ENCODE data around the gene CEP57L1. TPM values are rescaled to one million over a fixed set of nuclear protein-coding genes. Genes with fewer than 3 reads are reported as not detected.
A peak's percentile ranks its signal among the peaks of the same experiment; 100 is the strongest.

The CEP57L1 gene
- total RNA-seq = 11.5 TPM

DNA sequence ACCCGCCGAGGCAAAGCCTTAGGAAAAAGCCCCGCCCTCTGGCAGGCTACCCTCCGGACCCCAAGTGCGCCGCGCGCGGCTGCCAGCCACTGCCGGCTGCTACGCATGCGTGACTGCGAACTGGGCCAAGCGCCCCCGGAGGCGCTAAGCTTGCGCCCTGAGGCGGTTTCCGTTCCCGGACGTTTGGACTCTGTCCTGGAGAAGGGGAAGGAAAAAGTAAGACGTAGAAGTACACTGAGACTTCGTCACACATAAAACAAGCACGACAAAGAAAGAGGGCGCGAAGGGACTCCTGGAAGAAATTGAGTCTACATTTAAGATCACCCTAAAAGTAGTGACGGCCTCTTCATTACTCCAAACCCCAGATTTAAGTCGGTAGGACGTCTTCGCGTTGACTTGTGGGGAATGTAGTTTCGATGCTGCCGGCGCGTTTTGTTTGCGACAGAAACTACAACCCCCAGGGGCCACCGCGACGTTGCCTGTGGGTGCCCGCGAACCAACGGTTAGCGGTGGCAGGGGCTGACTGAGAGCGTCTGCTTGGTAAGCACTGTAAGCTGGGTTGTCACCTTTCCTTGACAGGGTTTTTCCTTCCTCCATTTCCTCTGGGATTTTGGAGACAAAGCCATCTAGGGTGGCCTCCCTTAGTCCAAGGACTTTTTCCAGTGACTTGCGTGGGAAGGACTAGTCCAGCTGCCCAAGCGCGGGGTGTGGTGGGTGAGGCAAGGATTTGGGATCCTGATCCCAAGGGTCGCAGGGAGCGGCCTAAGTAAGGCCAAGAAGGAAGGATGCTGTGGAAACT lies at the start of gene CEP57L1:
TSS of gene CEP57L1 (plus strand) at position 472 of the 799 bp plus-strand sequence. CDS start 49,715 bp downstream, outside the sequence.
- peak; percentile 97 for DNase-seq (ENCODE audit: low spot score)

DNA sequence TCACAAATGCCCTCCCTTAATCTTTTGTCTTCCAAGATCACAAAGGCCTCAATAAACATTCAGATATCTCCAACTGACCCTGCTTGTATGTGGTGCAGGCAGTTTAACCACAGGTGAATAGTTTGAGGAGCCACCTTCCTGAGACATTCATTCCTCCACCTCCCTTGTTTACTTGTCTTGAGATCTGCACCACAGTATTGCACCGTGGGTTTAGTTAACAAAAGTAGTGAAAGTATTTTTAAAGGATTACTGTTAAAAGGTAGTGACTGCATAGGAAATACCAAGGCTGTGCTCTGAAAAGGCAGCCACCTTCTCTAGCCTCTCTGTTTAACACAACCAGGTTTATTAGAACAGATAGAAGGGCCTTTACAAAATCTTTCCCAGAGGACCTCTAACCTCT lies 47.1 kb upstream of the CEP57L1 start:
- DNase-seq (ENCODE audit: low spot score) = no peak

DNA sequence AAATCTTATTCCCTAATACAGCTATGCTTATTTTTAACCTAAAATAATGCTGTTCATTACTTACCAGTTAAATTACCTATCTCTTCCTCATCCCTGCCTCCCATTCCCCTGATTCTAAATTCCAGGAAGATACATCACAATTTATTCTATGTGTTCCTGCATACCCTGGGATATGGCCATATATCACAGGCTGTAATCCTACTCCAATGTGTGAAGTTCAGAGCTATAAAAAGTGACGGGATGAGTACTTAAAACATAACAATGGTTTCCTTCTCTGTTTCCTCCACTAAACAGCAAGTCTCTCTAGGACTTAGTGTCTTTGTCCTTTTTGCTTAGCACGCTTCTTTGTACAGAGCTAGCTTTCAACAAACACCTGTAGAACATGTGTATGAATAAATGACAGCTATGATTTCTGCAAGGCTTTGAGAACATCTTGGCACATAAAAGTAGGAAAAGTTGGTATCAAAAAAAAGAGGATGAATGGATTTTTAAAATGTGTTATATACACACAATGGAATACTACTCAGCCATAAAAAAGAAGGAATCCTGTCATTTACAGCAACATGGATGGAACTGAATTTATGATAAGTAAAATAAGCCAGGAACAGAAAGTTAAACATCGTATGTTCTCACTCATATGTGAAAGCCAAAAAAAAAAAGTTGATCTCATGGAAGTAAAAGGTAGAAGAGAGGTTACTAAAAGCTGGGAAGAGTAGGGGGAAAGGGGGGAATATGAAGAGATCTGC lies 46.5 kb upstream of the CEP57L1 start:
- DNase-seq (ENCODE audit: low spot score) = no peak

DNA sequence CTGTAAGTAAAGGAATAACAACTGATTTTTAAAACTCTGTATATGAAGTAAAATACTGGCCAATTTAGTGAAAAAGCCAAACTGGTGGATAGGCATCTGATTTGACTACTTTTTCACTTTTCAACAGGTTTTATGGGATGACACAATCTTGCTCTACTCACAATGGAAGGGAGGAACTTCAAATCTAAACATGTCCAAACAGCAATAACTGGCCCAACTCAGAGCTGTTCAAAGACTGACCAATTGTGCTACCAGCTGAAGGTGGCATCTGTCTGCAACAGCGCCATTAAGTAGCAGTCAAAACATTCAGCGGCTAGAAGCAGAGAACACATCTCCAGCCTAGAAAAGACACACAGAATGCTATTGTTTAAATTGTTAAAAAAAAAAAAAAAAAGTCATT lies 45.3 kb upstream of the CEP57L1 start:
- no peak for DNase-seq (ENCODE audit: low spot score)

DNA sequence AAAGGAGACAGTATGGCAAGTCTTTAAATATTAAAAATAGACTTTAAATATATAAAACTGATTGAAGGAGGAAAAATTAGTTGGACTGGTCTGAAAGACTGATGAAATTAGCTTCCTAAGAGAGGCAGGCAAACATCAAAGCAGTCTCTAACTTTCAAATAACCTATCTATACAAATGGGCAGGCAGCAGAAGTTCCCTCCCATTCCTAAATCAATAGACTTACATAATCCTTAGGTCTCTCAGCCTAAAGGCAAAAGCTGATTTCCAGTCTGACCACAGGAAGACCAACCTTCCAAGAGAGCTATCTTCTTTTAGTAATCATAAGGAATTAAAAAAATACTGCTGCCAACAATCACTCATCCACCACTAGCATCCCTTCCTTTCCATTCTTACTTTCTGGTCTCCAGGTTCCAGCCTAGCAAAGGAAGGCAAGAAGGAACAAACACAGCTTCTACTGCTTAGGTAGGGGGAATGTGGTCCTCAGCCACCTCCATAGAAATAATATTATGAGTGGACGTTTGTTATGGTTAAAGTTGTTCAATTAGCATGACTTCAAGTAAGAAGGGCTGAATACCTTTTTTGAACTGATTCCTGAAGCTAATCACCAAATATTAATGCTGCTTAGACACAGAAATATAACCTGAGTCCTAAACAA lies 44.7 kb upstream of the CEP57L1 start:
- DNase-seq (ENCODE audit: low spot score) = no peak

DNA sequence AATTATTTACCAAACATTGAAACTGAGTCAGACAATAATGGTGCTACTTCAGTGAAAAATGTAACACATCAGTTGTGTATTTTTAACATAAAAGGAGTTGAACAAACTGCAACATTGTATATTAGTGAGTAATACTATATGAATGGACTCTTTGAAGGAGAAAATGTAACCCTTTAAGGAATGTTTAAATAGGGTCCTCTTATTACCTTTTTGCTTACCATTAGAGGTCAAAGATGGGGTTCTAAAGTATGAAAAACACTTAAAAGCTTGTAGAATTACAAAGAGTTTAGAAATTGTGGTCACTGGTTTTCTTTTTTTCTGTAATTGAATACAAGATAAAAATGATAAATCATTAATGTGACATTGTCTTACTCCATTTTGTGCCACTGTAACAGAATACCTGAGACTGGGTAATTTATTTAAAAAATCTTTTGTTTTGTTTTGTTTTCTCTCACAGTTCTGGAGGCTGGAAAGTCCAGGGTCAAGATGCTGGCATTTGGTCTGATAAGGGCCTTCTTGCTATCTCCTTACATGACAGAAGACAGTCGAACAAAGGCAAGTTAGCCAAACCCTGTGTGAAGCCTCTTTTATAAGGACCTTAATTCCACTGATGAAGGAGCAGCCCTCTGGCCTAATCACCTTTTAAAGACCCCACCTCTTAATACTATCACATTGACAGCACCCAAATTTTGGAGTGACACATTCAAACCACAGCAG lies 43.8 kb upstream of the CEP57L1 start:
- no peak for DNase-seq (ENCODE audit: low spot score)

DNA sequence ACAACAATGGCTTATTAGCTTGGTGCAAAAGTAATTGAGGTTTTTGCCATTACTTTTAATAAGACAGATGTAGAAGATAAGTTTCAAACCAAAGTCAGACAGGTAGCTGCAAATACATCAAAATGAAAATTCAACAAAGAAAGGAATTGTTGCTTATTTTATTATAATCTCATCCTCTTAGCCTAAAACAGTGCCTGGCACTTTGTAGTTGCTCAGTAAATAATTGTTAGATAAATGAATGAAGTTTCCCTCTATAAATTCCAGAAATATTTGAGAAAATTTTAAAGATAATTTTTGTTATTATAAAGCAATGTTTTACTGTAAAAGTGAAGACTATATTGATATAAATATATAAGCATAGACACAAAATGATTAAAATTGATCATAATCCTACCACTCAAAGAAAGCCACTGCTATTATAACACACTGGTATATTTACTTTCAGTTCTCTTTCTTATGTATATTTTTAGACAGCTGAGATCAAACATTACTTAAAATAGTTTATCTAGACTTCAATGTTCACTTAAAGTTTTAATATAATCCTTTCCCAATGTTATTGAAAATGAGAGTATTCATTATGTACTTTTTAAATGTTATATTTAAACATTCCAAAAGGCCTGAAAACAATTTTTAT lies 43.2 kb upstream of the CEP57L1 start:
- DNase-seq (ENCODE audit: low spot score) = no peak

DNA sequence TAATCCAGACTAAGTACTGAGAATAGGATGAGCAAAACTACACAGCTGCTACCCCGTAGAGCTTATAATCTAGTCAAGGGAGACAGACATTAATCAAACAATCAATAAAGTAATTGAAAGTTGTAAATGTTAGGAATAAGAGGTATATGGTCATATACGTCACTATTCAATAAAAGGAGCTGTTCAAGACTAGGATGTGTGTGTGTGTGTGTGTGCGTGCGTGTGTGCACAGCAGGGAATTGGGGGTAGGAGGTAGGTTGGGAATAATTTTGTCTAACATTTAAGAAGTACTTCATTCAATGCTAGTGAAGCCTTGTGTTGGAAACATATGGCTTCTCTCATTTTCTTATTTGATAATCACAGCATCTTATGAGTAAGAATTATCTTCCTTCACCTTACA lies 42.5 kb upstream of the CEP57L1 start:
- no peak for DNase-seq (ENCODE audit: low spot score)

DNA sequence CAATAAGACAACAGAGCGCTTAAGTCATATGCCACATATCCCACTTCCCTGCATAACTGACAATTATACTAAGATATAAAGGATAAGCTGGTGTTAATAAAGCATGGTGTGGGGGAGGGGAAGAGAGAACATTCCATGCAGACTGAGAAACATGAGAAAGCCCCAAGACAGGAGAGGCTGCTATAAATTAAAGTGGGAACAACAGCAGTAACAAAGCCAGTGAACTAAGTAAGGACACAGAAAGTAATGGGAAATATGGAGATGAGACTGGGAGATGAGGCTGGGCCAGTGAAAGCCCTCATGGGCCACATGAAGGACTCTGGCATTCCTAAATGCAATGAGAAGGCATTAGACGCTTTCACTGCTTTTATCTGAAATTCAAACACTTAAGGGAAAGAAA lies 42.0 kb upstream of the CEP57L1 start:
- no peak for DNase-seq (ENCODE audit: low spot score)

DNA sequence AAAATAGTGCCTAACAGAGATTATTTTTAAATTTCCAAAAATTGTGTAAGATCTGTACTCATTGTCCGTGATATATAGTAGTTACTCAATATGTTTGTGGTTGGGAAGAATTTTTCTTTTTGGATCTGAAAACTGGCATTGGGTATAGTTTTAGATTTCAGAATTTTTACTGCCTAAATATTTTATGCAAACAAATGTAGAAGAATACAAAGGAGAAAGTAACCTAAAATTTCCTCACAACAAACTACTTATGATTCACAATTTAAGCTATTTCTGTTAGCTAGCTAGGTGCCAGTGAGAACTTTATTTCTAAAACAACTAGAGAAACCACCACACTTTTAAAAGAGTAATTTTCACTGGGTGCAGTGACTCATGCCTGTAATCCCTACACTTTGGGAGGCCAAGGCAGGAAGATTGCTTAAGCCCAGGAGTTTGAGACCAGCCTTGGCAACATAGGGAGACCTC lies 39.5 kb upstream of the CEP57L1 start:
- DNase-seq (ENCODE audit: low spot score) = no peak

DNA sequence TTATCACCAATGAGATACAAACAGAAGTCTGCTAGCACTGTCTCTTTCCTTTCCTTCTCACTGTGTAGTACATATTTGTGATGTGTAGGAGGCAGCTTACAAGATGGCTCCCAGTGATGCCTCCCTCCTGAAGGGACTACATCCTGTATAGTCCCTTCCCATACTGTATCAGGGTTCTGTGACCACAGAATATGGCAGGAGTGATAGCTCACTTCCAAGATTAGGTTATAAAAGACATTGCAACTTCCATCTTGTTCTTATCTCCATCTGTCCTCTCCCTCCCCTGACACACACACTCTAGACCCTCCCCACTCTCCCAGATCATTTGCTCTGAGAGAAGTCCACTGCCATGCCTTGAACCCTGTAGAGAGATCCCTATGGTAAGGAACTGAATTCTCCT lies 38.6 kb upstream of the CEP57L1 start:
- DNase-seq (ENCODE audit: low spot score) = no peak

DNA sequence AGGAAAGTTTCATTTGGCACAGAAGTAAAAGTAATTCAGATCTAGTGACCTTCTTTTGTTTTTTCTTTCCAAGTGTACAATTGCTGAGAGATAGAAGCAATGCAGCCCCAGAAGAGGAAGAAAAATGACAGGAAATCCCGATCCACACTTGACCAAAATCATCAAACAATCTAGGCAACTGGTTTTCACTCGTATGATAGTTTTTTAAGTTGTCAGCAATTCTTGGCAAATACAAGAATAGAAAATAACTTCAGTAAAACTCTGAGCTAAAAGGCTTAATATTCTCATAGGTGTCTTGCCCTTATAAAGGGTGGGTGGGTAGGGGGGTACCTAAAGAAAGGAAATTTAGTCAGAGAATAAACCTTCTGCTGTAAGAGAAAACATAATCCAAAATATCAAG lies 36.7 kb upstream of the CEP57L1 start:
- DNase-seq (ENCODE audit: low spot score) = no peak

DNA sequence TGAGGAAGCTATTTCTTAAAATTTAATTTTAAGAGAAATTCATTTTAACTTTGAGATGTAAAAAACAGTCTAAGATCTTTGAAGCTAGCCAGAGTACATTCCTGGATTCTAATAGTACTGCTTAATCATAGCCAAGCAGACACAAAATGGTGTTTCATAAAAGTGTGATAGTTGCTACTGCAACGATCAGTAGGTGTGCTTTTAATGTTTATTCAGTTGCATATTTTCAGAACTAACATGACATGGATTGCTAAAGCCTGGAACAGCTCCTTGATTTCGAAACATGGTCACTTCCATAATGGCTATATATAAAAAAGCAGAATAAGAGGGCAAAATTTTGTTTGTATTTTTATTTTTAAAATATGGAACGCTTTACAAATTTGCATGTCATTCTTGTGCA lies 36.2 kb upstream of the CEP57L1 start:
- no peak for DNase-seq (ENCODE audit: low spot score)

DNA sequence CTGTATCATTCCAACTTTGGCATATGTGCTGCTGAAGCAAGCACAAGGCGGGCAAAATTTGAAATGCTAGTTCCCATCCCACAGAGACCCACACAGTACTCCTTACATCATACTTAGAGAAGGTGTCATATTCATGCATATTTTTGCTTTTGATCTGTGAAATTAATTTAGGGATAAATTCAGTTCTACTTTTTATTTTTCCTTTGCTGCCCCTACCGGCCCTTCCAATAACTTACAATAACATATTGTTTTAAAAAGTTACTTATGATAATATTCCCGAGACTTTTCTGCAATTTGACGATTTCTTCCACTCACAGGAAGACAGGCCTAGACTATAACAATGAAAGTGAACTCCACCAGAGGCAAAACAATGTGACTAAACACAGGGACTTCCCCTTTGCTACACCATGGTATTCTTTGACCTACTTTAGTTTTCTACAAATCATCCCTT lies 35.7 kb upstream of the CEP57L1 start:
- no peak for DNase-seq (ENCODE audit: low spot score)

DNA sequence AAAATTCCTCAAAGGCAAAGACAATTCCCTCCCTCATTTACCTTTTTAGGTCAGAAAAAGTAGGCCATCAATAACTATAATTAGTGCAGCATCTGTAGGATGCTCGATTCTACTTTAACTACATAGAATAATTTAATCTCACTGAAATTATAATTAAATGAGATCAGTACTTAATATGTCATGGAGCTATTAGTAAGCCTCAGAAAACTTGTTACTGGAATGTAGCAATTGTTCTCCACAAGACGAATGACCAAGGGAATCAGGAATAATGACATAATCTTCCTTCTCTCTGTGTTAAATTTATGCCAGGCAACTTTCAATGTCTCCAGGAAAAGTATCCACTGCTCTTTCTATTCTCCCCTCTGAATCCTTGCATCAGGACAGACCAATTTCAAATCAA lies 34.7 kb upstream of the CEP57L1 start:
- no peak for DNase-seq (ENCODE audit: low spot score)

DNA sequence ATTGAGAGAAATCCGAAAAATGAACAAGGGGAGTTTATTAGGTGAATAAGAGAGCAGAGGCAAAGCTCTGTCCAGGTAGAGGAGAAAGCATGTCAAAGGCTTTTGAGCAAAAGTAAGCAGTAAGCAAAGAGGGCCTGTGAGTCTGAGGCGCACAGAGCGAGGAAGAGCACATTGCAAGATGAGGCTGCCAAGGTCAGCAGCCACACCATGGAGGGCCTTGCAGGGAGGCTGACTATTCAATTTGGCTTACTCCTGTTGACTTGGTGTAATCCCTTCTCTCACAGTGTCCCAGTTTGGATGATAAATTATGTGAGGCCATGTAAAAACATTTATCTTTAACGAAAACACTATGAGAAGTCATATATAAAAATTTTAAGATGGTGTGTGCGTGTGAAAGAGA lies 33.1 kb upstream of the CEP57L1 start:
- DNase-seq (ENCODE audit: low spot score) = no peak

DNA sequence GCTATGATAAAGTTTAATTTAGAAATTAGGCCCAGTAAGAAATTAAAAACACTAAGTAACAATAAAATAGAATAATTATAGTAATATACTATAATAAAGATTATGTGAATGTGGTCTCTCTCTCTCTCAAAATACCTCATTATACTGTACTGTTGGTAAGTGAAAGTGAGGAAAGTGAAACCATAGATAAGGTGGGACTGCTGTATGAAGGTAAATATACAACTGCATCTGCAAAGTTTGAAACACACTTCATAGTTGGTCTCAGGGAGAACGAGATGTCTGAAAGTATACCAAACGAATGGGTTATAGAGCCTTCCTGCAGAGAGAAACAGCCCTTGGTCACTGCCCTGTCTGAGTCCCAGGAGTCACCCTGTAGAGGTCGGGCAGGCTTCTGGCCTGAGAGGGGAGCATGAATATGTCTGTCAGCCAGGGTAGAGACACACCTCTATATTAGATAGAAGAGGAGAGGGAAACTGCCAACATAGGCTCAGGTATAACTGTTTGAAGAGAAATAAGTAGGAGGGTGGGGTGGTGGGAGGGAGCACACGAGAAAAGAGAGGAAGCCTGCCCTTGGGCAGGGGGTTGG lies 32.4 kb upstream of the CEP57L1 start:
- no peak for DNase-seq (ENCODE audit: low spot score)

DNA sequence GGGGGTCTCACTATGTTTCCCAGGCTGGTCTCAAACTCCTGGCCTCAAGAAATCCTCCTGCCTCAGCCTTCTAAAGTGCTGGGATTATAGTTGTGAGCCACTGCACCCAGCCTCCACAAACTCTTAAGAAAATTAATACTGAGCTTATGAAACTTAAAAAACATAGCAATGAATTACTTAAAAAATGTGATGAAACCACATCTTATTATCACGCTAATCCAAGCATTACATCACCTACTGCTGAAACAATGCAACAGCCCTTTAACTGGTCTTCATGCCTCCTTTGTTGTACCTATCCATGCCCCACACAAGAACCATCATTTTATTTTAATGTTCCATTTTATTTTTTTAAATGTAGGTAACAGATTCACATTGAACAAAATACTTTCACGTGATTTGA lies 25.6 kb upstream of the CEP57L1 start:
- DNase-seq (ENCODE audit: low spot score) = no peak

DNA sequence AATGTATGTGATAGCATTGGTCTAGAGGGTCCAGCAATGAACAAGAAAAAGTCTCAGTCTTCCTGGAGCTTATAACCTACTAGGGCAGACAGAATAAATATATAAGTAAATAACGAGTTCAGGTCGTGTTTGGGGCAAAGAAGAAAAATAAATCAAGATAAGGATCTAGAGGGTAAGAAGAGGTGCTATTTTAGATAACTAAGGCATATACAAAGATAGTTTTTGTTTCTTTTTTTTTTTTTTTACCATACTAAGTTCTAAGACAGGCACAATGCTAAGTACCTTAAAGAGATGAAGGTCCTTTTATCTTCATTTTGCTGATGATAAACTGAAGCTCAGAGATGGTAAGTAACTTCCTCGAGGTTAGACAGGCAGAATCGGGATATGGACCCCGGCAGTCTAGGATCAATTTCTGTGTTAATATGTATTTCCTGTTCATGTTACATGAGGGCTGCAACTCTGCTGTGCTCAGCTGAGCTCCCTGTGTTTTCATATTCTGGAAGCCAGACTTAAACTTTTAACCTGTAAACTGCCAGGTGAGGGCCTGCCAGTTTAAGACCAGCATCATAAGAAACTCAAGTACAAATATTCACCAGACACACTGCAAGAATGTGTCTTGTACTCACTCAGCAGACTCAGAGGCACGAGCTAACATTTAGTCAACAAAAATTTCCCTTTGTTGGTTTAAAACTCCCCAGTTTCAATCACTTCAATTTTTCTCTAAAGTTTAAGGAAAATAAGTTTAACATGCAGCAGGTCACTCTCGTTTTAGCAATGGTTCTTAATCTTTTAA lies 24.0 kb upstream of the CEP57L1 start:
- DNase-seq (ENCODE audit: low spot score) = no peak

Measured in mucosa of gallbladder (tissue), 1 donor.